Lower lobe of right lung (tissue), 2 donors: ENCODE results near the gene DENND1B. TPM values are rescaled to one million over a fixed set of nuclear protein-coding genes. Genes with fewer than 3 reads are reported as not detected.
"Not testable (repeated sequence)": the region's sequence is repeated elsewhere in the genome, so short reads cannot be mapped to it uniquely, and the experiment has no call there.

Experiments used
- ATAC-seq, 2 donors: fragments of 200-7000 bp; cut with Tn5 transposase; one replicate each; pipeline ENCODE4 v1.9.1; 2020 to 2022; ENCODE audit warnings: mild to moderate bottlenecking in 2 of 2, moderate library complexity in 2 of 2
- DNase-seq: peaks from one replicate; pipeline ENCODE4 v3.0.0-alpha.2; 2020
- H3K27ac ChIP-seq: fragments of 200-600 bp; one replicate; pipeline ENCODE4 v1.8.0; 2022
- H3K27me3 ChIP-seq: fragments of 200-600 bp; one replicate; pipeline ENCODE4 v1.8.0; 2022; ENCODE audit warnings: low read depth
- H3K36me3 ChIP-seq: fragments of 200-600 bp; one replicate; pipeline ENCODE4 v1.8.0; 2022; ENCODE audit warnings: mild to moderate bottlenecking
- H3K4me1 ChIP-seq: fragments of 200-600 bp; one replicate; pipeline ENCODE4 v1.8.0; 2022
- H3K4me3 ChIP-seq: fragments of 200-600 bp; one replicate; pipeline ENCODE4 v1.8.0; 2022; ENCODE audit warnings: mild to moderate bottlenecking
- H3K9me3 ChIP-seq: fragments of 200-600 bp; one replicate; pipeline ENCODE4 v1.8.0; 2022
- CTCF ChIP-seq: fragments of 200-600 bp; IDR thresholded peaks from one replicate; pipeline ENCODE4 v1.8.0; 2022; ENCODE audit warnings: antibody characterized with exemption, mild to moderate bottlenecking
- intact Hi-C: fragments of 100-400 bp; cut with DNase I; formaldehyde crosslinking; loops from one replicate; pipeline ENCODE4 v1.11.0; 2022
- total RNA-seq: library from RNA; stranded (reverse); fragmentation: NEBNext Ultra II Directional; extraction: Animal tissue kit (Norgen Biotek cat#: 25700); gene quantifications from one replicate; pipeline ENCODE4 v1.2.1, GENCODE V29; 2021
- donor health status: DM: no; HTN: yes; CAD: no; lungs with severe emphysema.

The DENND1B gene
- total RNA-seq, 1 donor from 2014 or later = 25.6 TPM

GRCh38 chr1:197725976-197726375 is 49.3 kb downstream of the DENND1B start:
- peaks cover 16% of the 10 kb centered on the region for H3K9me3 ChIP-seq
- H3K27me3 ChIP-seq = no peaks in the 10 kb centered on the region
- TF ChIP-seq CTCF = no peak
- no peaks in the 10 kb centered on the region for H3K4me1 ChIP-seq
- H3K27ac ChIP-seq = no peak overlapping the region
- ATAC-seq = no peak
- no peaks in the 10 kb centered on the region for H3K36me3 ChIP-seq
- intact Hi-C loops = no loop called here
- no peak for DNase-seq
- H3K4me3 ChIP-seq = no peak overlapping the region

GRCh38 chr1:197725044-197725443 is 50.2 kb downstream of the DENND1B start:
- Histone ChIP-seq H3K27ac (no peak overlapping the region), H3K9me3 (peaks cover 16% of the 10 kb centered on the region), H3K4me1 (no peaks in the 10 kb centered on the region), H3K4me3 (no peak overlapping the region), H3K27me3 (no peaks in the 10 kb centered on the region), H3K36me3 (no peaks in the 10 kb centered on the region)
- DNase-seq (no peak), ATAC-seq (no peak)
- TF ChIP-seq CTCF = no peak
- intact Hi-C loops = no loop called here

- intact Hi-C loops = no loop called here
- no peak for TF ChIP-seq CTCF
- H3K27me3 ChIP-seq = no peaks in the 10 kb centered on the region
- no peaks in the 10 kb centered on the region for H3K36me3 ChIP-seq
- DNase-seq = no peak
- no peak overlapping the region for H3K4me3 ChIP-seq
- no peaks in the 10 kb centered on the region for H3K9me3 ChIP-seq
- ATAC-seq = no peak
- H3K27ac ChIP-seq = no peak overlapping the region
- no peaks in the 10 kb centered on the region for H3K4me1 ChIP-seq
These were observed 59.5 kb downstream of the DENND1B start for GRCh38 chr1:197715806-197716205.

- TF ChIP-seq CTCF = no peak
- no peak overlapping the region for H3K4me3 ChIP-seq
- no peaks in the 10 kb centered on the region for H3K4me1 ChIP-seq
- ATAC-seq (no peak), DNase-seq (no peak)
- no peaks in the 10 kb centered on the region for H3K9me3 ChIP-seq
- intact Hi-C loops = no loop called here
- H3K27me3 ChIP-seq = no peaks in the 10 kb centered on the region
- no peaks in the 10 kb centered on the region for H3K36me3 ChIP-seq
- H3K27ac ChIP-seq = no peak overlapping the region
These were observed 68.7 kb downstream of the DENND1B start for GRCh38 chr1:197706601-197707000.

- ATAC-seq = no peak
- intact Hi-C loops = no loop called here
- H3K9me3 ChIP-seq = peaks cover 5% of the 10 kb centered on the region
These were observed 69.3 kb downstream of the DENND1B start for GRCh38 chr1:197705941-197706340.

GRCh38 chr1:197700688-197701087 is 74.6 kb downstream of the DENND1B start:
- H3K4me1 ChIP-seq, ATAC-seq, H3K27ac ChIP-seq, H3K27me3 ChIP-seq, H3K4me3 ChIP-seq, intact Hi-C loops, H3K36me3 ChIP-seq, H3K9me3 ChIP-seq, DNase-seq: not testable (repeated sequence)

More at GRCh38 chr1:197705941-197706340, 69.3 kb downstream of the DENND1B start:
- Histone ChIP-seq H3K4me3 (no peak overlapping the region), H3K27me3 (no peaks in the 10 kb centered on the region), H3K27ac (no peak overlapping the region), H3K36me3 (no peaks in the 10 kb centered on the region), H3K4me1 (no peaks in the 10 kb centered on the region)
- no peak for DNase-seq
- TF ChIP-seq CTCF = no peak
